NCI-H345 treated with DMSO at 0.1 percent for 48 hours (cell line): ENCODE data around the gene METTL25B.
"Not testable (repeated sequence)": the region's sequence is repeated elsewhere in the genome, so short reads cannot be mapped to it uniquely, and the experiment has no call there.

Experiments used
- DNase-seq: peaks from one replicate; lab custom pipeline; 2025; ENCODE audit not compliant: unreplicated experiment; lab: John Stamatoyannopoulos, UW

Gene METTL25B

DNA sequence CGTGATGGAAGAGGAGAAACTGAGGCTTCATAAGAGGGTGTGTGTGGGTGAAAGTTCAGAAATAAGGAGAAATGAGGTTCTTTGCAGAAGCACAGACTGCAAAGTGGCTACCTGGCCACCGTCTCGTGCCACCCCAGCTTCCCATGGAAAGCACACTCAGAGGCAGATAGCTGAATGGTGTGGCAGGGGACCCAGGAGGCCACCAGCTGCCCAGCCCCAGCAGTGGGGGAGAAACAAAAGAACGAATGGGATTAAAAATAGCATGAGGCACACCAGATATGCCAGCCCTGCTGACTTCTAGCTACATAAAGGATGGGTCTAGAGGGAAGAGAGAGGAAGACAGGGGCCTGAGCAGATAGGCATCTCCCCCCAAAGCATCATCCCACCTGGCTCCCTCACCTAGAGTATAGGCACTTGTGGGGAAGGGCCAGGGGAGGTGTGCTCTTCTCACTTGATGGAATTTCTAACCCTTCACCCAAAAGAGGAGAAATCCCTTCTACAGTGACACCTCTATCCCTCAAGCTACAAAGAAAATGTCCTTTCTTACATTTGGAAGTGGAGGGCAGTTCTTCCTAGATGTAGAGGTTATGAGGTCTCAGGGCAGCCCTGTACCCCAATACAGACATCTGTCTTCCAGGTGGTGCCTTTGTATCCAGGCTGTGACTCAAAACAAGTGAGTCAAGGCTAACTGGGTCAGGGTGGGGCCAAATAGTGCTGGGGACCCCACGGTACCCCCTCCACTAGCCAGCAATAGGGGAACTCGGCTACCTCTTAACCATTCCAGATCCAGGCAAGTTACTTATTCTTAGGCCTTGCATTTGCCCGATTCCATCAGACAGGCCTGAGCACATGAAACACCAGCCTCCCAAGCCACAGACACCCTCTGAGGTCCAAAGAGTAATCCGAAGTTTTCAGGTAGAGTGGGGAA is 19.7 kb downstream of the METTL25B start:
- DNase-seq: no peak

DNA sequence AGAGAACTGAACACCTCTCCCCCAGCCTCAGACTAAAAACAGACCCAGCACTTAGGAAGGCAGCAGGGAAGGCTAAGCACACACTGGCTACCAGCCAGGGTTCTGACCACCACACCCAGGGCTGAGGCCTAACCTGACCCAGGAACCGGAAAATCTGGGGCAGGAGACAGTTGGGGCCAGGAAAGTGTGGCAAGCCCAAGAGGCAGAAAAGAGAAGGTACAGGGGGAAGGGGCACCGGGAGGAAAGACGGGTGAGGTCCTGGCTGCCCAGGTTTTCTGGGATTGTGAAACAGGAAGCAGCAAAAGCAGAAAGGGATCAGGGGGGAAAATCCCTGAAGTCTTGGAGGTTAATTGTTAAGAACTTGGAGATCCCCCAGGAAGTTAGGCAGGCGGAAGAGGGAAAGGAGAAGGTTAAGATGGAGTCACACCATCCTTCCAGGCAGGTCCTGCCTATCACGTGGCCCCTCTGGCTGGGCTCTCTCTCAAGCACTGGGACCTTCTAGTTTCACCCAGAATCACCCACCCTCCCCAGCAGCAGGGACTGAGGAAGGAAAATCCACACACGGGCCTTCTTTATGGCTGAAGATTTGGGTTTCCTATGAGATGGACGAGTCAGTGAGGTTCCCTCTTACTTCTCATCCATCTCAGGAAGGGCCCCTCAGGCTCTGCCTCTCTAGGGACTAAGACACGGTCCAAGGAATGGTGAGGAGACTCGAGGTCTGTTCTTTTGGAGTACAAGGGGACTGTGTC is 20.6 kb downstream of the METTL25B start:
- no peak for DNase-seq

DNA sequence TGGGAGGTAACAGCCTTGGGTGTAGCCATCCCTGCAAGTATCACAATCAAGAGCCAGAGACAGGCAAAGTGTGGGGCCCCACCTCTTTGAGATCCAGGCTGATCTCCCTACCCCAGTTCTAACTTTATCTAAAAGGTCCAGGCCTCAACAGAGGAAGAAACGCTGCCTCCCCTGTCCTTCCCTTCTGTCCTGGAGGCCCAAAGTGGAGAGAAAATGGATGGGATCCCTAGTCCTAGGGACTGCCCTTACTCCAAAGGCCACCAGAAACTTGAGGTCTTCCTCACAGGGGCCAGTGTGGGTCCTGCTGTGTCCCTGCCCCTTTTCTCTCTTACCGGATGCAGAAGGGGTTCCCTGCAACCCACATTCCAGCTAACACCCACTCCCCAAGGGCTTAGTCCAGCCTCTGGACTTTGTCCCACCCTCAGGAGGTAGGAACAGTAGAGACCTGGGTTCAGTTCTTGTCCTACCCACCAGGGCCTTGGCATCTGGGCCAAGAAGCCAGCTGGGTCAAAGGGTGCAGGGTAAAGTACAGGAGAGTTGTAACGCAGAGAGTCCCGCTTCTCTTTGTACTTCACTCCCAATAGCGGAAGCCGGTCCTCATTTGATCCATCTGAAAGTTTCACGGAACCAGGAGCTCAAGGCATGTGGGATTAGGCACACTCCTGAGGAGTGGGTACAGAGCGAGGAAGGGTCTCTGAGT is 21.3 kb downstream of the METTL25B start:
- no peak for DNase-seq

DNA sequence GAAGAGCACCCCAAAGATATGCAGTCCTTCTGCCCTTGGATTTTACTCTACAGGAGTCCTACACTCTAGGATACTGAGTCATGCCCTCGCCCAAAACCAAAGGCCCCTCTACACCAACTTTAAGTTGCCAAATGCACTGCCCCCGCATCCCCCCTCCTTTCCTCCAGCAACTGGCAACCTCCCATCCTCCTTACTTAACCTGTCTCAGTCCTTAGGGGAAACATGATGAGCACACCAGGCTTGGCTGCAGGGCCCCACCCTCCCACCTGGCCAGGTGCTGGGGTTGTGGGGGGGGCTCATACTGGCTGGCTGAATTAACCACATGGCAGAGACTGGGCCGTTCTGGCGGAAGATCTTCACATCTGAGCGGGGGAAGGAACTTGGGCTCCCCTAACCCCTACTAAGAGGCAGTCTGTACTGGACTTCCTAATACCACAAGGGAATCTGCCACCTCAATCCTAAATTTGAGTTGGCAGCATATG is 22.0 kb downstream of the METTL25B start:
- no peak for DNase-seq

DNA sequence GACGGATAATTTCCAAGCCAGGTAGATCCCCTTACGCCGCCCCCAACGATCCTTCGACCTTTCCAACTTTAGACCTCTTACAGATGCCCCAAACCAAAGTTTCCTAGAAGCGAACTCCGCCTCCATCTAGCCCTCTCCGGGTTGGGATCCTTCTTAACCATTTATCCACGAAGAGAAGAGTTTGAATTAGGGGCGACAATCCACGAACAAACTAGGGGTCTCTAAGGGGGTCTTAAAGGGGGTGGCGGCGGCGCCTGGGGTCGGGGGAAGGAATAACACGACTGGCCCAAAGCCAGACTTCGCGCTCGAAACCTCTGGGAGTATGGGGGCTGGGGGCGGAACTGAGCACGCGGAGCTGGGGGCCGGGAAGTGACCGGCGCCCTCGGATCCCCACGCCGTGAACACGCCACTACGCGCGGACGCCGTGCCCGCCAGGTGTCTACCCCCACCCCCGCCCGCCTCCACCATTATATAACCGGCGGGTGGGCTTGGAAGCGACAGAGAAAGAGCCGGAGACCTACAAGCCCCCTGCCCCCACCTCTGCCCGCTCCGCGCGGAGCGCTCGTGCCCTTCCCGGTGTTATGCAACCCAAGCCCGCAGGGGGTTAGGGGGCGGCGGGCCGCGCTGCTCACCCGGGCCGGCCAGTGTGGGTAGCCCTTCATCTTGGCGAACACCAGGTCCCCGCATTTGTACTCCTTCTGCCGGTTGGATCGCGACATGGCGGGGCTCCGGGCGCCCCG is 22.6 kb downstream of the METTL25B start:
- DNase-seq: no peak

DNA sequence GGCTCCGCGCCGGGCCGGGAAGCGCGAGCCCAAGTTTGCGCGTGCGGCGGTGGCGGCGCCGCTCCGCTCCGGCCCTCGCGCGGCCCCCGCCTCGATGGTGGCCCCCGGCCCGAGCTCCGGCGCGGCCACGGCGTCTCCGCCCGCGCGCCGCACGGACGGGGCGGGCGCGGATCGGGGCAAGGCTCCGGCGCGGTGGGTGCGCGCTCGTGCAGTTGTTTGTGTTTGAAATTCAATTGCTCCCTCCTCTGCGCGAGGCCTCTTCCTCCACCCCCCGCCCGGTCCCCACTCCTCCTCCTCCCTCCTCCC is 23.1 kb downstream of the METTL25B start, which contains the start of gene HDGF:
Gene HDGF (minus strand): TSS at position 225 of the 306 bp plus-strand sequence. CDS start 246 bp downstream, outside the sequence.
- DNase-seq: no peak

DNA sequence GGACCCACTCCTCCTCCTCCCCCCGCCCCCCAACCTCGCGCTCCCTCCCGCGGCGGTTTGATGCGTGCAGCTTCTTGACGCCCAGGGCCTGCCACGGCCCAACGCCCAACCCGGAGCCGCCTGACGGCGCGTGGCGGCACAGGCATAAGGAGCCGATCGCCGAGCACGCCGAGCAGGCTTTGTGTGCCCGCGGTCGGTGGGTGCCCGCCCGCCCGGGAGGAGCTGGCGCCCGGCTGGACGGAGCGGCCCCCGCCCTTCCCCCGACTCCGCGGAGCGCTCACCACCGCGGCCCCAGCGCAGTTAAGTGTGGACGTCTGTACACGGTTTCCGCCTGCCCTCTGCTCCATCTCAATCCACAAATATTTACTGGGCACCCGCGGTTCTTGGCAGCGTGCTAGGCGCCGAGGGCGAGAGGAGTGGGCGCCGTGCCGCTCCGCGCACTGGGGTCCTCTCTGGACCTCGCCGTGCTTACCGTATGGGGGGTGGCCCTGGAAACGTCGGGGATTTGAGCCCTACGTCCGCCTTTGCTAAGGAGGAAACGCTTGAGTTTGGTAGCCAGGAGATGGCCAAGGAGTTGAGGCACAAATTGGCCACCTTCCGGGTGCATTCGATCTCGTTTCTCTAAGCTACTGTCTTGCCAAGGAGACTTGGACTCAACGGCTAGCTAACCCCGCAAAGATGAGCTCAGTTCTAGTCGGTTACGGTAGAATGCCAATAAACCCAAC is 23.6 kb downstream of the METTL25B start:
- peak; percentile 83 for DNase-seq

DNA sequence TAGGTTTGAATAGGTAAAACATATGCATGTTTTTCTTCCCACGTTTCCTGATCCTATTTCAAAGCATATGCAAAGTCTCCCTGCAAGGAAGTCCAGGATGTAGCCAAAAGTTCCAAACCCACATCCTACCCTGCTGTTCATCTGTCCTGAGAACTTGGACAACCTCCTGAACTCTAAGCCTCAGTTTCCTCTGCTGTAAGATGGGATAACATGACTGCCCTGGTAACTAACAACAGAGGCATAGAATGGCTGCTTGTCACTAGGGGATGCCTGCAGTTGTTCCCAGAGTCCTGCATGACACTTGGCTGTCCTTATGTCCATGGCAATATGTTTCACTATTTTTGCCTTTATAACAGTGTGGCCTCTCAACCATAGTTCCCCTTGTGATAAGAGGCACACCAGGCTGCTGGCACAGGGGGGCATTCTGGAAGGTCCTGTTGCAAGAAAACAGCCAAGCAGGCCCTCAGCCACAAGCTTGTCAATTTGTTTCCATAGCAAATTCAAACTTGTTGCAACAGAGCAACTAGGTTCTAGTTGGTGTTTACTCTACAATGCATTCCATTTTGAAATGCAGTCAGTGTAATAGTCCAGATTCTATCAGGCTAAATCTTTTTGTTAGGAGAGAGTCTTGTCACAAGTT is 24.7 kb downstream of the METTL25B start:
- no peak for DNase-seq

DNA sequence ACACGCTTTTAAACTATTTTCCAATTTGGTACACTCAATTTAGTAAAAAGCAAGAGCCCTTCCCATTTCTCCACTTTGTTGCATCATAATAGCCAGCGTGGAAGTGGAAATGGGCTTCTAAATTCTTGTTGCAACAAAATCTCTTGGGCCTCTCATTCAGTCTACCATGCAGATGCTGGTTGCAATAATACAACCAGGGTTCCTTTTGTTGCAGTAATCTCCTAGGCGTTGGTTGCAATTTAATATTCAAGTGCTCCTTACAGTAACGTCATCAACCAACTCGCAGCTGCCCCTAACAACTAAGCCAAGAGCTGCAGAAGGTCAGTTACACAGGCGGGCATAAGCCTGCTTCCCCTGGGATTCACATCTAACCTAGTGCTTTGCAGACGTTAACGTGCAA is 25.9 kb downstream of the METTL25B start:
- no peak for DNase-seq

DNA sequence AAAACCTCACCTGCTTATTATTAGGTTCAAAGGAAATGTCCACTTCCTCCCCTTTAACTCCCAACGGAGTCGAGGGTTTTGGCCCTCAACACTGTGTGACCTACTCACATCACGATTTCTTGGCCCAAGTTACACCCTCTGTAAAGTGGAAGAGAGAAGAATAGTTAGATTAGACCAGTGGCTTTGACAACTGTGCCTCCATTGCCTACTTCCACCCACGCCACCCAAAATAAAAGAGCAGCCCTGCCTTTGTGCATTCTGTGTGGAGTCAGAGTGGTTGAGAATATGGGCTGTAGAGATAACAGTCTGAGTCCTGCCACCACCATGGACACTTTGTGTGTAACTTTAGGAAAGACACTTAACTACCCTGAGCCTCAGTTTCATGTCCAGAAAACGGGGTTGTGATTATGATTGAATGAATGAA is 27.3 kb downstream of the METTL25B start:
- DNase-seq: no peak

DNA sequence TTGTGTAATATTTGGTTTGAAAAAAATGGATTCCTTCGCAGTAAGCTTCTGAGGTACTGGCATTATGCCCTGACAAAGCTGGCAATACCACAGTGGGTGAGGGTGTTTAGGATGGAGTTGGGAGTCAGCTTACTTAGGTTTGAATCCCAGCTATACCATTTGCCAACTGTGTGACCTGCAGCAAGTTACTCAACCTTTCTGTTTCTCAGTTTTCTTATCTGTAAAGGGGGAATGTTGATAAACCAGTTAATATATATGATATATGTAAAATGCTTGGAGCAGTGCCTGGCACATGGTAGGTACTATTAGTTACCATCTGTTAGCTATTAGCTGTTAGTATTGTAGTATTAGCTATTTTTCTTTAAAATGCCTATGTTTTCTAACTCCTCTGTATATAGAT is 28.1 kb downstream of the METTL25B start:
- no peak for DNase-seq

DNA sequence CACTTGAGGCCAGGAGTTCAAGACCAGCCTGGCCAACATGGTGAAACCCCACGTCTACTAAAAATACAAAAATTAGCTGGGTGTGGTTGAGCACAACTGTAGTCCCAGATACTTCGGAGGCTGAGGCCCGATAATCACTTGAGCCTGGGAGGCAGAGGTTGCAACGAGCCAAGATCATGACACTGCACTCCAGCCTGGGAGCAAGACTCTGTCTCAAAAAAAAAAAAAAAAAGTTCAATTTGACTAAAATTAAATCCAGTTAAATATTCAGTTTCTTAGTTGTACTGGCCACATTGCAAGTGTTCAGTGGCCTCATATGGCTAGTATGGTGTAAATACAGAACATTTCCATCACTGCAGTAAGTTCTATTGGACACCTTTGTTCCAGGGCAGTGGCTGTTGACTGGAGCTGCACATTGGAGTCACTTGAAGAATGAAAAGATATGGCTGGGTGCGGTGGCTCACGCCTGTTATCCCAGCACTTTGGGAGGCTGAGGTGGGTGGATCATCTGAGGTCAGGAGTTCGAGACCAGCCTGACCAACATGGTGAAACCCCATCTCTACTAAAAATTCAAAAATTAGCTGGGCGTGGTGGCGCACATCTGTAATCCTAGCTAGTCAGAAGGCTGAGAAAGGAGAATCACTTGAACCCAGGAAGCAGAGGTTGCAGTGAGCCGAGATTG is 29.4 kb downstream of the METTL25B start:
- DNase-seq: not testable (repeated sequence)

DNA sequence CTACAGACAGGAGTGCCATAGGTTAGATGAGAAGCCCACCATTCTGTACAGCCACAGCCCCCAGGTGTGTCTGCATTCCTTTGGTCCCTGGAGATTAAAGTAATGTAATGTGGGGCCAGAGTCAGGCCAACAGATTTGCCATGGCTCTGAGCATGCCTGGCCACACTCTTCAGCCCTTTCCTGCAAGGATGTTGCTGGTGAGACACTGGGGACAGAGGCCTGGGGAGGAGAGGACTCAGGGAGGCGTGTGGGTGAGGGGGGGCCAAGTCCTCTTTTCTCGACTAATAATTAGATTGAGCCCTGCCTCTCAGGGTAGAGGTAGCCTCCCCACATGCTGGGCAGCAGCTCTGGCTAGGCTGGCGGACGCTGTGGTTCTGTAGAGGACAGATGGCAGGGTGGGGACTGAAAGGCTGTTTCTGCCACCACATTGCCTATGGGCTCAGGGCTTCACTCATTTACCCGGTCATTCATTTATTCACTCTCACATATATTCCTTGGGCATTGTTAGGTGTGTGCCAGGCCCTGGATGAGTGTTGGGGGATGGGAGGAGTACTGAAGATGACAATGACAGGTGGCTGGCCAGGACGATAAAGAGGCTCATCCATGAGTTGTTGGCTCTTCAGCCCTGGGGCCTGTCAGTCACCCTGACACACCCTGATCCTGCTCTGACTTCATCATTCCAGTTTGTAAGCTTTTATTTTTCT is 32.0 kb downstream of the METTL25B start:
- DNase-seq: no peak

DNA sequence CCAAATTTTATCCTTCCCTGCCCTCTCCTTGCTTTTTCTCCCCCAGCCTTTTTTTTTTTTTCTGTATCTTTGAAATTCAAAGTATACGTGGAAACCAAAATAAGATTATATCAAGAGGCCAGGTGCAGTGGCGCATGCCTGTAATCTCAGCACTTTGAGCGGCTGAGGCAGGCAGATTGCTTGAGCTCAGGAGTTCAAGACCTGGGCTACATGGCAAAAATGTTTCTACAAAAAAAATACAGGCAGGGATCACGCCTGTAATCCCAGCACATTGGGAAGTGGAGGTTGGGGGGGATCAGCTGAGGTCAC is 32.5 kb downstream of the METTL25B start:
- DNase-seq: no peak

DNA sequence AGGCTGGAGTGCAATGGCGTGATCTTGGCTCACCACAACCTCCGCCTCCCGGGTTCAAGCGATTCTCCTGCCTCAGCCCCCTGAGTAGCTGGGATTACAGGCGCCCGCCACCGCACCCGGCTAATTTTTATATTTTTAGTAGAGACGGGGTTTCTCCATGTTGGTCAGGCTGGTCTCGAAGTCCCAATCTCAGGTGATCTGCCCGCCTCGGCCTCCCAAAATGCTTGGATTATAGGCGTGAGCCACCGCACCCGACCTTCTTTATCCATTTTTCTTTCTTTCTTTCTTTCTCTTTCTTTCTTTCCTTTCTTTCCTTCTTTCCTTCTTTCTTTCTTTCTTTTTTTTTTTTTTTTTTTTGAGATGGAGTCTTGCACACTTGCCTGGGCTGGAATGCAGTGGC is 36.9 kb downstream of the METTL25B start:
- DNase-seq: not testable (repeated sequence)

DNA sequence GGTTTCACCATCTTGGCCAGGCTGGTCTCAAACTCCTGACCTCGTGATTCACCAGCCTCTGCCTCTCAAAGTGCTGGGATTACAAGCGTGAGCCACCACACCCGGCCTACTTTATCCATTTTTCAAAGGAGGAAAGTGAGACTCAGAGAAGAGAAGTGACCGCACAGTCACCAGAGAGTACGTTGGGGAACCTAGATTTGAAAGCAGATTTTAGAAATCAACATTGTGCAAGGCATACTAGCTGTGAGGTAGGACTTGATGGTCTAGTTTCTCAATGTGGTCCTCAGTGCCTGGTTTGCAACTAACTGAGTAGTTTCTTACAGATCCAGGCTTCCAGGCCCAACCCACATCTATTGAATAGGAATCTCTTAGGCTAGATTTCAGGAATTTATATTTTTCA is 37.4 kb downstream of the METTL25B start:
- DNase-seq: no peak

DNA sequence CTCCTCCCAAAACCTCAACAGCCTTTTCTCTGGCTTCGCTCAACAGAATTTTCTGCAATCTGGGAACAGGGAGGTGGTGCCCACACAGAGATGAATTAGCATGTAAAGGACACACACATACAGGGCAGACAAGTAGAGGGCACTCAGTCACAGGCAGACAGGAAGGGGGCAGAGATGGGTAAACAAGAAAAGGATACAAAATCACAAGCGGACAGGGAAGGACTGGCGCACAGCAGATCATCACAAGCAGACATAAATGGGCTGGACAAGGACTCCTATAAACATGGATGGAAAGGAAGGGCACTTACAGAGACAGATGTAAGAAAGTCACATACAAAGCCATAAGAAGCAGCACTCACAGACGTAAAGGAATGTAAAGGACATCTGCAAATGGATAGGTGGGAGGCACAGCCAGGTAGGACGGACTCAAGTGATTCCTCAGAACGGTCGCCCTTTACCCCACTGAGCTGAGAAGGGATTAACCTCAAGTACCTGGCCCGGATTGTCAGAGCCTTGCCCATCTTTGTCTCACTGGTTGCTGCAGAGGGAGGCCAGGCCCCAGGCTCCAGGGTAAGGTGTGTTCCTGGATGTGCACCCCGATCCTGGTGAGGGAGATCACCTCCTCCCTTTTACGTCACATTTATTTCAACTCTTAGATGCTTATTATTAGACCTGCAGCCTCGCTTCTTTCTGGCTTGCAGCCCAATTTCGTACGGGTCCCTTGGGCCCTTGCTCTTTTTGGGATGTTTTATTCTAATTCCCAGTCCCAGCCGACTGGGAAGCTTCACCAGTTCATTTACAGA is 38.2 kb downstream of the METTL25B start:
- no peak for DNase-seq
